ENCODE measurements around the gene NKAIN4.

DNA sequence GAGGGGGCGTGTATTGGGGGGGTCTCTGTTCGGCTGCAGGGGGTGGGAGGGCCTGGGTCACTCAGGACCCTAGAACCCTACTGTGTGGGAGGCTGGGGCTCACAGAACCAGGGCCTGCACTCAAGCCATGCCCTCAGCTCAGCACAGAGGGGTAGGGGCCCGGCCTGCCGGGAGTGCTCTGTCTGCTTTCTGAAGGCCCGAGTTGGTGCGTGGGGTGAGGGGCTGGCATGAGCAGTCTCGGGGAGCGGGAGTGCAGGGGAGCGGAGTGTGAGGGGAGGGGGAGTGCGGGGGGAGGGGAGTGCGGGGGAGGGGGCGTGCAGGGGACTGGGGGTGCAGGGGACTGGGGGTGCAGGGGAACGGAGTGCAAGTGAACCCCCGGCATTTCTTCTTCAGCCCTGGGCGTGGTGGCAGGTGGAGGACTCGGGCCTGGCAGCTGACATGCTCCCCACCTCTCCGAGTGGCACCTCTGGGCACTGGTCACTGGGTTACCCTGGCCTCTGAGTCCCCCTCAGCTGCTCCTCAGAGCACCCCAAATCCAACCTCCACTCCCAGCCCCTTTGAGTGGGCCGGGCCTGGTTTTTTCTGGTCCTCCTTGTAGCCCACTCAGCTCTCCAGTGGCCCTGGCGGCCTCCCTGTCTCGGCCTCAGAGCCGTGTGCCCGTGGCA is 39.7 kb upstream of the NKAIN4 start:
- TF ChIP-seq, protein P1, sequence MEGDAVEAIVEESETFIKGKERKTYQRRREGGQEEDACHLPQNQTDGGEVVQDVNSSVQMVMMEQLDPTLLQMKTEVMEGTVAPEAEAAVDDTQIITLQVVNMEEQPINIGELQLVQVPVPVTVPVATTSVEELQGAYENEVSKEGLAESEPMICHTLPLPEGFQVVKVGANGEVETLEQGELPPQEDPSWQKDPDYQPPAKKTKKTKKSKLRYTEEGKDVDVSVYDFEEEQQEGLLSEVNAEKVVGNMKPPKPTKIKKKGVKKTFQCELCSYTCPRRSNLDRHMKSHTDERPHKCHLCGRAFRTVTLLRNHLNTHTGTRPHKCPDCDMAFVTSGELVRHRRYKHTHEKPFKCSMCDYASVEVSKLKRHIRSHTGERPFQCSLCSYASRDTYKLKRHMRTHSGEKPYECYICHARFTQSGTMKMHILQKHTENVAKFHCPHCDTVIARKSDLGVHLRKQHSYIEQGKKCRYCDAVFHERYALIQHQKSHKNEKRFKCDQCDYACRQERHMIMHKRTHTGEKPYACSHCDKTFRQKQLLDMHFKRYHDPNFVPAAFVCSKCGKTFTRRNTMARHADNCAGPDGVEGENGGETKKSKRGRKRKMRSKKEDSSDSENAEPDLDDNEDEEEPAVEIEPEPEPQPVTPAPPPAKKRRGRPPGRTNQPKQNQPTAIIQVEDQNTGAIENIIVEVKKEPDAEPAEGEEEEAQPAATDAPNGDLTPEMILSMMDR (conservative IDR thresholded peaks at IDR 0.05 in 1 of 2, IDR thresholded peaks at IDR 0.05 in 1 of 2; ENCODE audit: extremely low read depth in 1 of 2, insufficient read depth in 1 of 2, low read depth in 1 of 2, low read length in 2 of 2) = no peak
- no peak for TF ChIP-seq EZH2 (IDR thresholded peaks at IDR 0.05; ENCODE audit: borderline replicate concordance, low read length)

Measured in mammary epithelial cell (primary cell).